Measurements from ENCODE around the gene NCKAP5. TPM values are rescaled to one million over a fixed set of nuclear protein-coding genes. Genes with fewer than 3 reads are reported as not detected.

Gene NCKAP5
- total RNA-seq, 1 donor from 2014 or later: 8.8 TPM

GRCh38 chr2:133152801-133153200 lies 415.5 kb downstream of the NCKAP5 start:
- TF ChIP-seq POLR2AphosphoS5 (IDR thresholded peaks at IDR 0.05; ENCODE audit: insufficient read depth in 1 of 2, low read depth in 1 of 2): no peak
- TF ChIP-seq POLR2A (IDR thresholded peaks at IDR 0.05): no peak
- TF ChIP-seq CTCF (IDR thresholded peaks at IDR 0.05): no peak
- Histone ChIP-seq H3K36me3 (no peaks in the 10 kb centered on the region), H3K4me3 (no peak overlapping the region), H3K4me1 (no peaks in the 10 kb centered on the region), H3K9me3 (no peaks in the 10 kb centered on the region), H3K27ac (no peak overlapping the region), H3K27me3 (no peaks in the 10 kb centered on the region)
- no peak for DNase-seq (ENCODE audit: extremely low spot score in 2 of 2)
- intact Hi-C loops (cut with DNase I): no loop called here

- Histone ChIP-seq H3K9me3 (no peaks in the 10 kb centered on the region), H3K36me3 (no peaks in the 10 kb centered on the region), H3K4me3 (no peak overlapping the region), H3K27me3 (no peaks in the 10 kb centered on the region), H3K4me1 (no peaks in the 10 kb centered on the region), H3K27ac (no peak overlapping the region)
- TF ChIP-seq POLR2AphosphoS5 (IDR thresholded peaks at IDR 0.05; ENCODE audit: insufficient read depth in 1 of 2, low read depth in 1 of 2) (no peak), POLR2A (IDR thresholded peaks at IDR 0.05) (no peak), CTCF (IDR thresholded peaks at IDR 0.05) (no peak)
- no peak for DNase-seq (ENCODE audit: extremely low spot score in 2 of 2)
- intact Hi-C loops (cut with DNase I): no loop called here
Measured at GRCh38 chr2:133148187-133148586, 420.1 kb downstream of the NCKAP5 start.

- Histone ChIP-seq H3K27me3 (no peaks in the 10 kb centered on the region), H3K27ac (no peak overlapping the region), H3K9me3 (no peaks in the 10 kb centered on the region), H3K4me3 (no peak overlapping the region), H3K4me1 (no peaks in the 10 kb centered on the region), H3K36me3 (no peaks in the 10 kb centered on the region)
- intact Hi-C loops (cut with DNase I): no loop called here
- DNase-seq (ENCODE audit: extremely low spot score in 2 of 2): no peak
- TF ChIP-seq CTCF (IDR thresholded peaks at IDR 0.05): no peak
- TF ChIP-seq POLR2AphosphoS5 (IDR thresholded peaks at IDR 0.05; ENCODE audit: insufficient read depth in 1 of 2, low read depth in 1 of 2): no peak
- no peak for TF ChIP-seq POLR2A (IDR thresholded peaks at IDR 0.05)
Measured at GRCh38 chr2:133146893-133147292, 421.4 kb downstream of the NCKAP5 start.

- H3K4me3 ChIP-seq: no peak overlapping the region
- no peak for TF ChIP-seq POLR2AphosphoS5 (IDR thresholded peaks at IDR 0.05; ENCODE audit: insufficient read depth in 1 of 2, low read depth in 1 of 2)
- no peak for TF ChIP-seq CTCF (IDR thresholded peaks at IDR 0.05)
- TF ChIP-seq POLR2A (IDR thresholded peaks at IDR 0.05): no peak
- H3K36me3 ChIP-seq: no peaks in the 10 kb centered on the region
- no peak for DNase-seq (ENCODE audit: extremely low spot score in 2 of 2)
- H3K27me3 ChIP-seq: no peaks in the 10 kb centered on the region
- intact Hi-C loops (cut with DNase I): no loop called here
- no peaks in the 10 kb centered on the region for H3K9me3 ChIP-seq
- H3K27ac ChIP-seq: no peak overlapping the region
- no peaks in the 10 kb centered on the region for H3K4me1 ChIP-seq
Measured at GRCh38 chr2:133143645-133144044, 424.6 kb downstream of the NCKAP5 start.

GRCh38 chr2:133142087-133142486 lies 426.2 kb downstream of the NCKAP5 start:
- H3K27me3 ChIP-seq: no peaks in the 10 kb centered on the region
- no peak for DNase-seq (ENCODE audit: extremely low spot score in 2 of 2)
- H3K9me3 ChIP-seq: no peaks in the 10 kb centered on the region
- H3K4me1 ChIP-seq: no peaks in the 10 kb centered on the region
- no peaks in the 10 kb centered on the region for H3K36me3 ChIP-seq
- intact Hi-C loops (cut with DNase I): no loop called here
- no peak overlapping the region for H3K4me3 ChIP-seq
- H3K27ac ChIP-seq: no peak overlapping the region
- TF ChIP-seq POLR2AphosphoS5 (IDR thresholded peaks at IDR 0.05; ENCODE audit: insufficient read depth in 1 of 2, low read depth in 1 of 2) (no peak), POLR2A (IDR thresholded peaks at IDR 0.05) (no peak), CTCF (IDR thresholded peaks at IDR 0.05) (no peak)

Data from vagina (tissue), 2 donors.